WTC11 (cell line): ENCODE results near the gene GPR153.

Experiments
- ATF1 ChIP-seq: sonication (generic); formaldehyde crosslinking; IDR thresholded peaks from 2 replicates; pipeline ENCODE4 v1.8.1; 2023; ENCODE audit warnings: mild to moderate bottlenecking, moderate library complexity, missing genetic modification reagents
- EMX1 ChIP-seq: fragments of 250-450 bp; sonication (Bioruptor Pico); IDR thresholded peaks from 2 replicates; pipeline ENCODE4 v1.8.0; 2021; ENCODE audit warnings: mild to moderate bottlenecking
- FOXJ3 ChIP-seq: sonication (generic); formaldehyde crosslinking; IDR thresholded peaks from 2 replicates; pipeline ENCODE4 v1.9.0; 2021; ENCODE audit warnings: missing genetic modification reagents, mild to moderate bottlenecking, borderline replicate concordance
- NFE2L1 ChIP-seq: sonication (generic); formaldehyde crosslinking; IDR thresholded peaks from 2 replicates; pipeline ENCODE4 v1.8.1; 2023; ENCODE audit warnings: missing genetic modification reagents
- RELA ChIP-seq: sonication (generic); formaldehyde crosslinking; IDR thresholded peaks from 2 replicates; pipeline ENCODE4 v1.8.1; 2022; ENCODE audit warnings: missing genetic modification reagents, mild to moderate bottlenecking, borderline replicate concordance
- ZNF121 ChIP-seq: sonication (generic); formaldehyde crosslinking; IDR thresholded peaks from 2 replicates; pipeline ENCODE4 v1.8.0; 2023; ENCODE audit warnings: missing genetic modification reagents
- TF ChIP-seq, protein P1 (sequence below): fragments of 200-600 bp; IDR thresholded peaks from 2 replicates; pipeline ENCODE4 v1.8.0; 2022; ENCODE audit warnings: antibody characterized with exemption
- TF ChIP-seq, protein P2 (sequence below): sonication (generic); formaldehyde crosslinking; IDR thresholded peaks from 2 replicates; pipeline ENCODE4 v1.8.1; 2023; ENCODE audit warnings: mild to moderate bottlenecking, missing genetic modification reagents, borderline replicate concordance

DNA sequence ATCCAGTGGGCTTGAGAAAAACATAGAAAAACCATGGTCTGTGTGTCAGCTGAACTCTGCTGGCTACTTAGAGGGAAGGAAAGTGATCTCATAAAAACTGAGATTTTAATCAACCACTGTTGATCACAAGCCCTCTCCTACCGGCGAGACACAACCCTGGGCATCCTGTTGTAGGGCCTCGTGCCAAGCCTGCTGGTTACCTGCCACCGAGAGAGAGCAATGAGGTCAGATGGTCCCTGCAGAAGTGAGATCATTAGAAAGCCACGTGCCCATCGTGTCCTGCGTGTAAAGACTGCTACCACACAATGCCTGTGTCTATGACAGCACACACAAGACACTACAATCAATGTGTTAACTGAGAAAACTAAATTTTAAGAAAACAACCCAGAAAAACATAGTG lies 41.7 kb upstream of the GPR153 start:
- TF ChIP-seq, protein P1, sequence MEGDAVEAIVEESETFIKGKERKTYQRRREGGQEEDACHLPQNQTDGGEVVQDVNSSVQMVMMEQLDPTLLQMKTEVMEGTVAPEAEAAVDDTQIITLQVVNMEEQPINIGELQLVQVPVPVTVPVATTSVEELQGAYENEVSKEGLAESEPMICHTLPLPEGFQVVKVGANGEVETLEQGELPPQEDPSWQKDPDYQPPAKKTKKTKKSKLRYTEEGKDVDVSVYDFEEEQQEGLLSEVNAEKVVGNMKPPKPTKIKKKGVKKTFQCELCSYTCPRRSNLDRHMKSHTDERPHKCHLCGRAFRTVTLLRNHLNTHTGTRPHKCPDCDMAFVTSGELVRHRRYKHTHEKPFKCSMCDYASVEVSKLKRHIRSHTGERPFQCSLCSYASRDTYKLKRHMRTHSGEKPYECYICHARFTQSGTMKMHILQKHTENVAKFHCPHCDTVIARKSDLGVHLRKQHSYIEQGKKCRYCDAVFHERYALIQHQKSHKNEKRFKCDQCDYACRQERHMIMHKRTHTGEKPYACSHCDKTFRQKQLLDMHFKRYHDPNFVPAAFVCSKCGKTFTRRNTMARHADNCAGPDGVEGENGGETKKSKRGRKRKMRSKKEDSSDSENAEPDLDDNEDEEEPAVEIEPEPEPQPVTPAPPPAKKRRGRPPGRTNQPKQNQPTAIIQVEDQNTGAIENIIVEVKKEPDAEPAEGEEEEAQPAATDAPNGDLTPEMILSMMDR: no peak
- TF ChIP-seq FOXJ3 (CRISPR knock-in tag): no peak
- TF ChIP-seq, protein P2, sequence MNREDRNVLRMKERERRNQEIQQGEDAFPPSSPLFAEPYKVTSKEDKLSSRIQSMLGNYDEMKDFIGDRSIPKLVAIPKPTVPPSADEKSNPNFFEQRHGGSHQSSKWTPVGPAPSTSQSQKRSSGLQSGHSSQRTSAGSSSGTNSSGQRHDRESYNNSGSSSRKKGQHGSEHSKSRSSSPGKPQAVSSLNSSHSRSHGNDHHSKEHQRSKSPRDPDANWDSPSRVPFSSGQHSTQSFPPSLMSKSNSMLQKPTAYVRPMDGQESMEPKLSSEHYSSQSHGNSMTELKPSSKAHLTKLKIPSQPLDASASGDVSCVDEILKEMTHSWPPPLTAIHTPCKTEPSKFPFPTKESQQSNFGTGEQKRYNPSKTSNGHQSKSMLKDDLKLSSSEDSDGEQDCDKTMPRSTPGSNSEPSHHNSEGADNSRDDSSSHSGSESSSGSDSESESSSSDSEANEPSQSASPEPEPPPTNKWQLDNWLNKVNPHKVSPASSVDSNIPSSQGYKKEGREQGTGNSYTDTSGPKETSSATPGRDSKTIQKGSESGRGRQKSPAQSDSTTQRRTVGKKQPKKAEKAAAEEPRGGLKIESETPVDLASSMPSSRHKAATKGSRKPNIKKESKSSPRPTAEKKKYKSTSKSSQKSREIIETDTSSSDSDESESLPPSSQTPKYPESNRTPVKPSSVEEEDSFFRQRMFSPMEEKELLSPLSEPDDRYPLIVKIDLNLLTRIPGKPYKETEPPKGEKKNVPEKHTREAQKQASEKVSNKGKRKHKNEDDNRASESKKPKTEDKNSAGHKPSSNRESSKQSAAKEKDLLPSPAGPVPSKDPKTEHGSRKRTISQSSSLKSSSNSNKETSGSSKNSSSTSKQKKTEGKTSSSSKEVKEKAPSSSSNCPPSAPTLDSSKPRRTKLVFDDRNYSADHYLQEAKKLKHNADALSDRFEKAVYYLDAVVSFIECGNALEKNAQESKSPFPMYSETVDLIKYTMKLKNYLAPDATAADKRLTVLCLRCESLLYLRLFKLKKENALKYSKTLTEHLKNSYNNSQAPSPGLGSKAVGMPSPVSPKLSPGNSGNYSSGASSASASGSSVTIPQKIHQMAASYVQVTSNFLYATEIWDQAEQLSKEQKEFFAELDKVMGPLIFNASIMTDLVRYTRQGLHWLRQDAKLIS (CRISPR knock-in tag): no peak
- no peak for TF ChIP-seq ZNF121 (CRISPR knock-in tag)
- TF ChIP-seq NFE2L1: no peak
- TF ChIP-seq ATF1 (CRISPR knock-in tag): no peak
- TF ChIP-seq RELA (CRISPR knock-in tag): no peak
- no peak for TF ChIP-seq EMX1 (CRISPR knock-in tag)
